ENCODE results near the gene ATP13A3.

Gene ATP13A3

DNA sequence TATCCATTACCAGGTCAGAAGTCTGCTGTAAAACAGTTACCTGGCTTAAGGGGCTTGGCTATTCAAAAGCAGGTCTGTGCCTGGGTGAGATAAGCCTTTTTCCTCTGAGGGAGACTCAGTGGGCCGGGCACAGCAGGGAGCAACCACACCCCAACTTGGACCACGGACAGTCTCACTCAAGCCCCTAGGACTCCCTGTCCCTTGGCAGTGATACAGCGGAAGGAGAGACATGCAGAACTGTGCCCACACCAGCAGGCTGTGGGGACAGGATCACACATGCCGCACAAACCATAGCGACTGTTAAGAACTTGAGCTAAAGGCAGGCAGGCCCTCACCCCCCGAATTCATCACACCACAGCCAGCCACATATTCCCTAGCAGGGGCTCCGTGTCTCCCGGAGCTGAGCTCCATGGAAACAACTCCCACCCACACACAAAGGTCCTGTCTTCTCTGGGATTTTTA, 84.9 kb downstream of the ATP13A3 start:
- no peak for DNase-seq (ENCODE audit: low read depth in 1 of 2, low spot score in 1 of 2)
- in situ Hi-C loops (cut with HindIII; ENCODE audit: low pct_unique_long_range_greater_than_20kb, low sequenced_read_pairs), result no loop called here
- TF ChIP-seq JUND (IDR thresholded peaks at IDR 0.05; ENCODE audit: low read depth), result no peak

DNA sequence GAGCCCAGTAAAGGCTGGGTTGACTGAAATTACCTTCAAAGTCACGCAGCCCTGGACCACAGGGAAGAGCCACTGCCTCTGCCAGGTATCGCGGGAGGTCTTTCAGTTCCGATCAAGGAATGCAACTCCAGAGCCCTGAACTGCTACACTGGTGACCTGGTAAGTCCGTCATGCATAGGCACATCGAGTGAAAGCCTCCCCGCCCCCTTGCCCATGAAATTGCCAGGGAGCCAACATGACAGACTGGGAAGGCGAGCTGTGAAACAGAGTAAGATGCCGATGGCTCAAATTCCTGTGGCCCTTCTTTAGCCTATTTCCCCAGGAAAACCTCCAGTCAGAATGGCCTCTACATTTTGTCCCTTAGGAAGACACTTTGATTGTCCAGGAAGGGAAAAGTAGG, 85.5 kb downstream of the ATP13A3 start:
- no peak for TF ChIP-seq JUND (IDR thresholded peaks at IDR 0.05; ENCODE audit: low read depth)
- DNase-seq (ENCODE audit: low read depth in 1 of 2, low spot score in 1 of 2), result no peak
- in situ Hi-C loops (cut with HindIII; ENCODE audit: low pct_unique_long_range_greater_than_20kb, low sequenced_read_pairs), result no loop called here

DNA sequence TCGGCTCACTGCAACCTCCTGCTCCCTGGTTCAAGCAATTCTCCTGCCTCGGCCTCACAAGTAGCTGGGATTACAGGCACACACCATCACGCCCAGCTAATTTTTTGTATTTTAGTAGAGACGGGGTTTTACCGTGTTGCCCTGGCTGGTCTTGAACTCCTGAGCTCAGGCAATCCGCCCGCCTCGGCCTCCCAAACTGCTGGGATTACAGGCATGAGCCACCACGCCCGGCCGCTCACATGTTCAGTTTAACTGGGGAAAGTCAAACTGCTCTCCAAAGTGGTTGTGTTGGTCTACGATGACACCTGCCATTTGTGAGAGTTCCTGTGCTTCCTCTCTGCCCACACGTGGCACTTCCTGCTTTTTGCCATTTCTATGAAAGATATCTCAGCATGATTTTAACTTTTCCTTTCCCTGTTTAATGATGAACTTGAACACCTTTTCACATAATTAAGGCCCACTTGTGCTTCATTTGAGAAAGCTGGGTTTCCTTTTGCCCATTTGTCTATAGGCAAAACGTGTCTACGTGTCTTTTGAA, 86.9 kb downstream of the ATP13A3 start:
- no peak for TF ChIP-seq JUND (IDR thresholded peaks at IDR 0.05; ENCODE audit: low read depth)
- no peak for DNase-seq (ENCODE audit: low read depth in 1 of 2, low spot score in 1 of 2)
- in situ Hi-C loops (cut with HindIII; ENCODE audit: low pct_unique_long_range_greater_than_20kb, low sequenced_read_pairs), result no loop called here

DNA sequence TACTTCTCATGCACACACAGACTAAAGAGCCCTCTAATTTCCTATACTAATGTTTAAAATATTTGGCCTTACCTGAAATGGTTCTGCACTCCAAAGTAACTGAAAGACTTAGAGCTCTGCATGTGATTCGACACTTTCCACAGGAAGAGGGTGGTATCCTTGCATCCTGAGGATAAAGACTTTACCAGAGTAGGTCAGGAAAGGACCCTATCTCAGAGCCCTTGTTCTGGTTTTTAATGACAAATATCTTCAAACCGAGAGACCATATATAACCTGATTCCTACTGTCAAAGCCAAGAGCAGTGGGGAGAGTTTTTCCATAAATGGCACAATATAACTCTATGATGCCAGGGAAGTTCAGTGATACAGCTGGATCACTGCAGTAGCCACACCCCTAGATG, 87.6 kb downstream of the ATP13A3 start, which contains the start of gene GP5:
Gene GP5 (minus strand): TSS at position 101 of the 400 bp plus-strand sequence. CDS start 984 bp downstream, outside the sequence.
- in situ Hi-C loops (cut with HindIII; ENCODE audit: low pct_unique_long_range_greater_than_20kb, low sequenced_read_pairs), result no loop called here
- DNase-seq (ENCODE audit: low read depth in 1 of 2, low spot score in 1 of 2), result no peak
- TF ChIP-seq JUND (IDR thresholded peaks at IDR 0.05; ENCODE audit: low read depth), result no peak

DNA sequence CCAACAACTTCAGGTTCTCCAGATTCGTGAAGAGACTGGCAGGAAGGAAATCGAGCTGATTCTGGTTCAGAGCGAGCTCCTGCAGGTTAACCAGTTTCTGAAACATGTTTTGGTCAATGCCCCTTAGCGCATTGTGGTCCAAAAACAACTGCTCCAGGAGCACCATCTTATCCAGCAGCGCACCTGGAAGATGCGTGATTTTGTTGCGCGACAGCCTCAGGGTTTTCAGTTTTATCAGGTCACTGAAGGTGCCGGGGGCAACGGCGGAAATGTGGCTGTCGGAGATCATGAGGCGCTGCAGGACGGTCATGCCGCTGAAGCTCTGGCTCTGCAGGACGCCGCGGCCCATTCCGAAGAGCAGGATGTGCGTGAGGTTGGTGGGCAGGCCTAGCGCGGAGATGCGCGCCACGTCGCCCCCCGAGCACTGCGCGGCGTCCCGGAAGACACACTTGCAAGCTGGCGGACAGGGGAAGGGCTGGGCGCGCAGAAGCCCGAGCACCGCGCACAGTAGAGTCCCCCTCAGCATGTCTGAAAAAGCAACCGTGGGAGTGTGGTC, 89.0 kb downstream of the ATP13A3 start:
- DNase-seq (ENCODE audit: low read depth in 1 of 2, low spot score in 1 of 2), result no peak
- in situ Hi-C loops (cut with HindIII; ENCODE audit: low pct_unique_long_range_greater_than_20kb, low sequenced_read_pairs), result no loop called here
- TF ChIP-seq JUND (IDR thresholded peaks at IDR 0.05; ENCODE audit: low read depth), result no peak

DNA sequence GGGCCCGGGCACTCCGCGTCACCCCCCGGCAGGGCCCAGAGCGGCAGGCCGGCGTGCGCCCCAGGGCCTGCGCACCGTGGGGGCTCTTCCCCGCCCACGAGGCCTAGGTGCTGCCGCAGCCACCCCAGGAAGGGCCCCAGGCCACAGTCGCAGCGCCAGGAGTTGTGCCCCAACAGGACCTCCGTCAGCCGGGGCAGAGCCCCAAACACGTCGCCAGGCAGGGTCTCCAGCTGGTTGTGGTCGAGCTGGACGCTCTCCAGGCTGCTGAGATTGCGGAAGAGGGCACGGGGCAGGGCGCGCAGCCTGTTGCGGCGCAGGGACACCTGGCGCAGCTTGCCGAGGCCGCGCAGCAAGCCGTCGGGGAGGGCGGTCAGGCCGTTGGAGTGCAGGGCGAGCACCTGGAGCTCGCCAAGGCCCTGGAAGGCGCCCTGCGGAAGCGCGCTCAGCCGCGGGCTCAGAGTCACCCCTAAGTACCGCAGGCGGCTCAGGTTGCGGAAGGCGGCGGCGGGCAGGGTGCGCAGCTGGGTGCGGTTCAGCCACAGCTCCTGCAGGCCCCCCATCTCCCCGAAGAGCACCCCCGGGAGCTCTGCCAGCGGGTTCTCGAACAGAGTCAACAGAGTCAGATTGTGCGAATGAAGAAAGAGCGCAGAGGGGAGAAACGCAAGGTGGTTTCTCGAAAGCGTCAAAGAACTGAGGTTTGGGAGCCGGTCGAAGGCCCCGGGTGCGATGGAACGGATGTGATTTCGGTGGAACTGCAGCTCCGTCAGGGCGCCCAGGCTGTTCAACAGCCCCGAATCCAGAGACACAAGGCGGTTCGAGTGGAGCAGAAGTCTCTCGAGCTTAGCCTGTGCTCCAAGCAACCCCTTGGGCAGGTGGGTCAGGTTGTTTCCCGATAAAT, 89.7 kb downstream of the ATP13A3 start:
- no peak for TF ChIP-seq JUND (IDR thresholded peaks at IDR 0.05; ENCODE audit: low read depth)
- in situ Hi-C loops (cut with HindIII; ENCODE audit: low pct_unique_long_range_greater_than_20kb, low sequenced_read_pairs), result no loop called here
- no peak for DNase-seq (ENCODE audit: low read depth in 1 of 2, low spot score in 1 of 2)

DNA sequence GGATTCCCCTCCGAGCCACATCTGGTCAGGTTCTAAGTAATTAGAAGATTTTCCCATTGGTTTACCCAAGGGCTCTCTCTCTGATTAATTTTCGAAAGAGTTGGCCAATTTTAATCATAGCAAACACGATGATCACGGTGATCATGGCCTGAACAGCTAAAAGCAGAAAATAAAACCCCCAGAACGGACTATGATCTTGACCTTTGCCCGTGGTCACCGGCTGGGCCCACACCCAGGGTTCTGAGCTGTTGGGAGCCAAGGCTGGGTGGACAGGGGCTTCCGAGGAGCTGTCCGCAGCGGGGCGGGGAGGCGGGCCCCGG, 90.3 kb downstream of the ATP13A3 start:
- in situ Hi-C loops (cut with HindIII; ENCODE audit: low pct_unique_long_range_greater_than_20kb, low sequenced_read_pairs), result no loop called here
- no peak for DNase-seq (ENCODE audit: low read depth in 1 of 2, low spot score in 1 of 2)
- no peak for TF ChIP-seq JUND (IDR thresholded peaks at IDR 0.05; ENCODE audit: low read depth)

DNA sequence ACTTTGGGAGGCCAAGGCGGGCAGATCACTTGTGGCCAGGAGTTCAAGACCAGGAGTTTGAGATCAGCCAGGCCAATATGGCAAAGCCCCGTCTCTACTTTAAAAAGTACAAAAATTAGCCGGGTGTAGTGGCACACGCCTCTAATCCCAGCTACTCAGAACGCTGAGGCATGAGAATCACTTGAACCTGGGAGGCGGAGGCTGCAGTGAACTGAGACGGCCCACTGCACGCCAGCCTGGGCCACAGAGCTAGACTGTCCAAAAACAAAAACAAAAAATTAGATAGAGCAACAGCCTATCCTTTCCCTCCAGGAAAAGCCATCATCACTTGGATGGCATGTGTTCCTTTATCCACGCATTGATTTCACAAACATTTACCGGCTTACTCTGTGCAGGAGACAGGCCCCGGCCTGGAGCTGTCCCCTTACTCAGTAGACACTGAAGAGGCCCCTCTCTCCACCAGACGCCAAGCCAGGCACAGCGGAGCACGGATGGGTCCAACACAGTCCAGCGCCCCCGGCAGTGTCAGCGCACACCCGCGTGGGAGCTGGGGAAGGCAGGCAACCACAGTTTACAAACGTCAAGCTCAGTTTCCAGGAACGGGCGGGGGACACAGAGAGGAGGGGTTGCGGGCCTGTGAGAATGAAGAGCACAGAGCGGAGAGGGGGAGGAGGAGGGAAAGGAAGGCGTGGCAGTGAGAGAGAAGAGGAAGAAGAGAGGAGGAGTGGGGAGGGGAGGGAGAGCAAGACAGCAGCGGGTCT, 90.8 kb downstream of the ATP13A3 start:
- no peak for DNase-seq (ENCODE audit: low read depth in 1 of 2, low spot score in 1 of 2)
- in situ Hi-C loops (cut with HindIII; ENCODE audit: low pct_unique_long_range_greater_than_20kb, low sequenced_read_pairs), result no loop called here
- no peak for TF ChIP-seq JUND (IDR thresholded peaks at IDR 0.05; ENCODE audit: low read depth)

DNA sequence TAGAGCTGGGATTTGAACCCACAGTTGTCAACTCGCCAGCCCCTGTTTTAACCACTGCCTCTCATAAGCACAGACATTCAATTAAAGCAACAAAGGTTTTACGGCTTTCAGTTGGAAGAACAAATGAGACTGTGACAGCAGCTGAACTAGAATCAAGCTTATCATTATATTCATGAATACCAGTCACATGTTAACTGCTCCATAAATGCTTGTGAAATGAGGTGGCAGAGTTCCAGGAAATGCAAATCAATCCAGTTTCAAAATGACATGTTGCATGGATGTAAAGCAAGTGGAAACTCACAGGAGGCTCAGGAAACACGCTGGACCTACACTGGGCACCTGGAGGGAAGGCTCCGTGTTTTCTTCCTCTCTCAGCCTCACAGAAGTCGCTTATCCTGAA, 91.6 kb downstream of the ATP13A3 start:
- DNase-seq (ENCODE audit: low read depth in 1 of 2, low spot score in 1 of 2), result peak in 1 of 2 experiments; percentile 44
- TF ChIP-seq JUND (IDR thresholded peaks at IDR 0.05; ENCODE audit: low read depth), result no peak
- in situ Hi-C loops (cut with HindIII; ENCODE audit: low pct_unique_long_range_greater_than_20kb, low sequenced_read_pairs), result no loop called here

DNA sequence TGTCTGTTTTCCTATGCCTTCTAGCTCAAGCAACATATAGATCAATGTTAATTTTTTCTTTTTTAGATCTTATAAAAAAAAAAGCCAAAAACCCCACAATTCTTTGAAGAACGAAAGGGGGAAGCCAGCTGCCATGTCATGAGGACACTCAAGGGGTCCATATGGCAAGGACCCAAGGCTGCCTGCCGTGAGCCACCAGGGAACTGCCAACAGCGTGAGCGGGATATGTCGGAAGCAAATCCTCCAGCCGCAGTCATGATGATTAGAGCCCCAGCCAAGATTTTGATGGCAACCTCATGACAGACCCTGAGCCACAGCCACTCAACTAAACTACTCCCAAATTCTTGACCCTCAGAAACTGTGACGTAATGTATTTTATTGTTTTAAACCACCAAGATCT, 94.2 kb downstream of the ATP13A3 start:
- in situ Hi-C loops (cut with HindIII; ENCODE audit: low pct_unique_long_range_greater_than_20kb, low sequenced_read_pairs), result no loop called here
- TF ChIP-seq JUND (IDR thresholded peaks at IDR 0.05; ENCODE audit: low read depth), result no peak

DNA sequence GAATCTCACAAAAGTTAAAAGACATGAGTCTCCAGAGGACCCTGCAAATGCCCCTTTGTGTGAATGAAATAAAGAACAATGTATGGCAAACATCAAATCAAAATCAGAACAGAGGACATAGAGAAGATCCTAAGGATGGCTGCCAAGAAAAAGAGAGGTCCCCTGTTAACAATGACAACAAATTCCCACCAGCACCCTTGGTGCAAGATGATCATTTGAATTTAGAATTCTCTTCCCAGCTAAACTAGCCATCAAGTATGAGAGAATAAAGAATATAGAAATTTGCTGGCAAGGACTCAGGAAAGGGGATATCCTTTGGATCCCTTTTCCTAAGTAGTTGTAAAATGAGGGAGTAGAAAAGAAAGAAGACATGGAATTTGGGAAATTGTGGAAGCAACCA, 96.0 kb downstream of the ATP13A3 start:
- TF ChIP-seq JUND (IDR thresholded peaks at IDR 0.05; ENCODE audit: low read depth), result no peak
- no peak for DNase-seq (ENCODE audit: low read depth in 1 of 2, low spot score in 1 of 2)
- in situ Hi-C loops (cut with HindIII; ENCODE audit: low pct_unique_long_range_greater_than_20kb, low sequenced_read_pairs), result no loop called here

More for the DNA sequence above, 94.2 kb downstream of the ATP13A3 start:
- no peak for DNase-seq (ENCODE audit: low read depth in 1 of 2, low spot score in 1 of 2)

DNA sequence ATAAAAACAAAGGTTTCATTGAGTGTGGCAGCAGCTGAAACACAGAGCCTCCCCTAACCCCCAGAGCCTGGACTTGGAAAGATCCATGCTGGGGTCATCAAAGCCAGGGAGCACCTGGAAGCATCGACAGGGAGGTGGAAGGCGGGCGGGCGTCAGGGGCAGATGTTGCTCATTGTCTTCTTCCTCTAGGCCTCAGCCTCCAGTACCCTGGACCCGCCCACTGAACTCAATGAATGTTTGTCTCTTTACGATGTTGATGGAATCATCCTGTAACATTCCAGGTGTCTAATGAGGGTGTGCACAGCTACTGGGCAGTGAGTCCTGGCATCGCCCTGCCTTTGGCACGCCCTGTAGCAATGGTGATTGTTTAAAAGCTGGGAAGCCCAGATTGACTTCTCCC, 97.5 kb downstream of the ATP13A3 start:
- no peak for DNase-seq (ENCODE audit: low read depth in 1 of 2, low spot score in 1 of 2)
- in situ Hi-C loops (cut with HindIII; ENCODE audit: low pct_unique_long_range_greater_than_20kb, low sequenced_read_pairs), result no loop called here
- no peak for TF ChIP-seq JUND (IDR thresholded peaks at IDR 0.05; ENCODE audit: low read depth)
